WTC11 (cell line): ENCODE results near the gene FAM20C.

Experiments used
- AFF4 ChIP-seq: sonication (generic); formaldehyde crosslinking; IDR thresholded peaks from 2 replicates; pipeline ENCODE4 v1.8.1; 2023; ENCODE audit warnings: mild to moderate bottlenecking, missing genetic modification reagents, borderline replicate concordance
- ATF1 ChIP-seq: sonication (generic); formaldehyde crosslinking; IDR thresholded peaks from 2 replicates; pipeline ENCODE4 v1.8.1; 2023; ENCODE audit warnings: mild to moderate bottlenecking, moderate library complexity, missing genetic modification reagents
- ATF2 ChIP-seq: sonication (generic); formaldehyde crosslinking; IDR thresholded peaks from 2 replicates; pipeline ENCODE4 v1.8.1; 2022; ENCODE audit warnings: low read depth, missing genetic modification reagents, borderline replicate concordance
- CTCF ChIP-seq: fragments of 200-600 bp; IDR thresholded peaks from 2 replicates; pipeline ENCODE4 v1.8.0; 2022; ENCODE audit warnings: antibody characterized with exemption
- PREB ChIP-seq: sonication (generic); formaldehyde crosslinking; IDR thresholded peaks from 2 replicates; pipeline ENCODE4 v1.8.1; 2022; ENCODE audit warnings: mild to moderate bottlenecking, missing genetic modification reagents, moderate library complexity, borderline replicate concordance
- SP1 ChIP-seq: sonication (generic); formaldehyde crosslinking; conservative IDR thresholded peaks from 2 replicates; pipeline ENCODE4 v1.8.1; 2022; ENCODE audit warnings: missing genetic modification reagents

- TF ChIP-seq CTCF, result no peak
- no peak for TF ChIP-seq AFF4
- TF ChIP-seq ATF1, result no peak
- TF ChIP-seq ATF2, result no peak
- no peak for TF ChIP-seq SP1
- TF ChIP-seq PREB (CRISPR knock-in tag), result no peak
These were observed 32.8 kb upstream of the FAM20C start for GRCh38 chr7:159370-160270.
